ENCODE data around the gene FRMD4A.
"Not testable (repeated sequence)": the region's sequence is repeated elsewhere in the genome, so short reads cannot be mapped to it uniquely, and the experiment has no call there.

FRMD4A gene

DNA sequence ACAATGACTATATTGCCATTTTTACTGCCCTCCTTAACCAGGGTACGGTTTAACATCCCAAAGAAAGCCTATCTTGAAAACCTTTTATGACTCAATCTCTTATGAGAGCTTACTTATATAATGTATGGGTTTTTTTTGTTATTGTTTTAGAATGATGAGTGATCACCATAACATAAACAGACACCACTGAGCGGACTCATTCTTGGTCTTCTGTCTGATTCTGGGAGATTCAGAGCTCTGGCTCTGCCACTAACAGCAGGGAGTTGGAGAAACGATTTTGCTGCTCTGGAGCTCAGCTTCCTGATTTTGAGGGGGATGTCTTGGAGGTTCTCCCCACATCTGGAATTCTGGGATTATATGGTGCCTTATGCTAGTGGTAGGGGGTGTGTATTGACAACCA, 244.1 kb downstream of the FRMD4A start:
- FAIRE-seq: no peak

DNA sequence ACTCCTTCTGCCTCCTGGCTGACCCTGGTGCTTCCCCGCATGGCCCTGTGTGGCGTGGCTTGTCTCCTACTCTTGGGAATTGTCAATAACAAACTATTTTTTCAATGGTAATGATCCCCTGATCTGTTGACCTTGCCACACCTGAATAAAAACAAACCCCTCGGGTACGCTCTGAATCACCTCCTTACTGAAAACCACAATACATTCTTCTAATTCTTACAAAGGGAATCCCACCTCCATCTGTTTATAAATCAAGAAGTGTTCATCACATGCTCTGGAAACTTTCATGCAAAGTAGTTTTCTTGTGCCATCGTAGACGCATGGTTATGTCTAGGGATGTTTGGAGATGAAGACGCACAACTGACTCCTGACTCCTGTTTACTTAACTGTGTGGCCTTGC, 245.8 kb downstream of the FRMD4A start:
- no peak for FAIRE-seq

DNA sequence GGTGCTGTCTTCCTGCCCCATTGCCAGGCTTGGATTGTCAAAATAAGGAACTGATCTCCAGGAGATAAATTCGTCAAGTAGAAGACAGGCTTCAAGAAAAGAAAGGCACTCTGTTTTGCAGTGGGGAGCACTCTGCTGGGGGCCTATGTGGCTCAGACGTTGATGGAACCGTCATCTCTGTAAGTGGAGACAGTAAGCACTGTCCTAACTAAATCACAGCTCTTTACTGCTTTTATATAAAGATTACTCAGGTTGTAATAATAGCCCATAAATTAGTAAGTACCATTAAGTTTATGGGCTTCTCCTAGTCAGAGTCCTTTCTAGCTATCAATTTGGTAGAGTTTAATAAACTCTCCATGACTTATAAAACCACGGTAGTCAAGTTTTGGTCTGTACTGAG, 249.9 kb downstream of the FRMD4A start:
- FAIRE-seq: no peak

DNA sequence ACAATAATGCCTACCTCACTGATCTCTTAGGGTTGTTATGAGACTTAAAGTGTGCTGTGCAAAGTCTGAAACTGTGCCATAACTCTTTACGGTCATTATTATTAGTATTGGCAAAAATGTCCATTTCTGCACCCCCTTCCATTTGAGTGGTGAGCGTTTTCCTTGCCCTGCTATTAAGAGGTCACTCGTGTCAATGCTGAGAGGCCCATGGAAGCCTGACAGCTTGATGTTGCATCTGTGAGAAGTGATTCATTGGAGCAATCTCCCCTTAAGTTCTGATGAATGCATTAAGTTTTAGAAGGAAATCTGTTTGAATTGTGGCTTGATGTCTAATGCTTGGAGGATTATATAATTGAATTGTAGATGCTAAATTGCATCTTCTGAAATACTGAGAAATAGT, 253.3 kb downstream of the FRMD4A start:
- FAIRE-seq: no peak

DNA sequence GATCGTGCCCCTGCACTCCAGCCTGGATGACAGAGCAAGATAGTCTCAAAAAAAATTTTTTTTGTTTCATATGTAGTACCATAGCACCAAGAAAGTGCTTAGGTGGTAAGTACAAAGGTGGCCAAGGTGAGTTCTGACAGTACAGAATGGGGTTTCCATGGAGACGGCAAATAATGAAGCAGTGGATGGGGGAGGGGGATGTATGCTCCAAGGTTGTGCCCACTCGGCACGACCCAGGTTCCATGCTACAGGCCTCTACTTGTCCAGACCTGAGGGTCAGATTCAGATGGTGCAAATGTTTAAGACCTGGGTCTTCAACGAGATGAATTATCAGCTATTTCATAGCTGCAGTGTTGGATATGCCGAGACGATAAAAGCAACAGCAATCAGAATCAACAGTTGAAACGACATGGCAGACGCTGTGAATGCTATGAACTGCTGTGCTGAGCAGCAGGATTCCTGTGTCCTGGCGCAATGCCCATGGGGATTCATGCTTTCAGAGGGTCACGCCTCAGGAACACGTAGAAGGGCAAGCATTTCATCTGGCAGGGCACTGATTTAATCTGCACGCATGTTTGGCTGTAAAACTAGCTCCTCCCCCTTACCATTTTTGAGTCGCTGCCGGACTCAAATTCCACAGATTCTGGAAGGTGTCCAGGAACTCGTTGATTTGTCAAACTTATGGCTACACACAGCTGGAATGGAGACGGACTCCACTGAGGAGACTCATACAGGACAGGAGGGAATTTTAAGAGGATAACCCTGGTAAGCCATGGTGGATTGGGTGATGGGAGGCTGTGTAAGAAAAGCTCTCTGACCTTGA, 256.5 kb downstream of the FRMD4A start:
- FAIRE-seq: no peak

- FAIRE-seq: no peak
These were observed 258.2 kb downstream of the FRMD4A start for GRCh38 chr10:14072541-14072940.

- FAIRE-seq: no peak
These were observed 258.8 kb downstream of the FRMD4A start for GRCh38 chr10:14071956-14072355.

GRCh38 chr10:14068601-14069250, 262.0 kb downstream of the FRMD4A start:
- FAIRE-seq: no peak

DNA sequence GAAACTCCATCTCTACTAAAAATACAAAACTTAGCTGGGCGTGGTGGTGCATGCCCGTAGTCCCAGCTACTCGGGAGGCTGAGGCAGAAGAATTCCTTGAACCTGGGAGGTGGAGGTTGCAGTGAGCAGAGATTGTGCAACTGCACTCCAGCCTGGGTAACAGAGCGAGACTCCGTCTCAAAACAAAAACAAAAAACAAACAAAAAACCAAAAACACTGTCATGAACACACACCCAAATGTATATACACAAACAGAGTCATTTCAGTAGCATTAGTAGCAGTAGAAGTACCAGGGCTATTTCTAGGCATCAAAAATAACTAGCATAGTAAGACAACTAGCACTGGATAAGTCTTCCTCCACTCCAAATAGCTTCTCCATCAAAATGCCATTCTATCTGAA, 263.1 kb downstream of the FRMD4A start:
- FAIRE-seq: not testable (repeated sequence)

DNA sequence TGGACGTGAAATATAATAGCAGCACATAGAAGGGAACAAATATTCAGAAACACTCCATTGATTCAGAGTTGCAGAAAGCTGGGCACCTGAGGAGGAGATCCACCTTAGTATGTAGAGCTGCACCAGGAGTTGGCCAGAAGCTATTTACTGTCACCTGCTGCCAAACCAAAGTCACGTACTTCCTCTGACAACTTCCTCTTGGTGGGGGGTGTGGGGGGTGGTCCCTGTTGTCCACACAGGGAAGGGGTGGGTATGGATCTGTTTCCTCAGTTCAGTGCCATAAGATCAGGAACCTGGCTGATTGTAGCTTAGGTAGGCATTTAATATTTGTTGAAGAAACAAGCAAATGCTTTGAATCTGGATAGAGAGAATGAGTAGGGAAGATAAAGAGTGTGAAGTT, 264.6 kb downstream of the FRMD4A start:
- FAIRE-seq: no peak

DNA sequence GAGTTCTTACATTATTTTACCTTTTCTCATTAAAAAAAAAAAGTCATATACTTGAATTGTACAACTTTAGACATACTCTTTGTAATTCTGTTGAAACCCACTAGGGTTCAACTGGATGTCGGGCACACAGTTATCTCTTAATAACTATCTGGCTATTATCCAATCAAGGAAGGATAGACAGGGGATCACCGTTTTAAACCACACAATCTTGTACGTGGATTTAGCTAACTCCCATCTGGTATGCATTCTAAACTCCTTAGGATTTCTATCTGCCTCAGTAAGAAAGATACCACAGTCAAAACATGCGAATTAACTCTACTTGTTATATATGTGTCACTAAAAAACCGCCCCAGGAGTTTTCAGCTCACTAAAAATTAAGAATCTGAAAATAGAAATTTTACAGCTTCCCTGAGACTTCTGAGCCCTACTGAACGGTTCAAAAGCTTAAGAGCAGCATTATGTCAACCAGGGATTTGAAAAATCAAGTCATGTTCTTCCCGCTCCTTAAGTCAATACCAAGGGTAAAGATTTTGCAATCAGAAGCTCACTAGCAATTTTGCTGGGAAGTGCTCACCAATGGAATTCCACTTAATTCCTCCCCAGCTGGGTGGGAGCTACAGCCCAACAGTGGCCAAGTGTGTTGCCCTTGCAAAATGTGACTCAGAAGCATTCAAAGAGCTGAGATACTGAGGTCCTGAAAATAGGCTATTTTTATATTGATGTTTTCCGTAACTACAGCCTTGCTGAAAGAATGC, 267.0 kb downstream of the FRMD4A start:
- no peak for FAIRE-seq

DNA sequence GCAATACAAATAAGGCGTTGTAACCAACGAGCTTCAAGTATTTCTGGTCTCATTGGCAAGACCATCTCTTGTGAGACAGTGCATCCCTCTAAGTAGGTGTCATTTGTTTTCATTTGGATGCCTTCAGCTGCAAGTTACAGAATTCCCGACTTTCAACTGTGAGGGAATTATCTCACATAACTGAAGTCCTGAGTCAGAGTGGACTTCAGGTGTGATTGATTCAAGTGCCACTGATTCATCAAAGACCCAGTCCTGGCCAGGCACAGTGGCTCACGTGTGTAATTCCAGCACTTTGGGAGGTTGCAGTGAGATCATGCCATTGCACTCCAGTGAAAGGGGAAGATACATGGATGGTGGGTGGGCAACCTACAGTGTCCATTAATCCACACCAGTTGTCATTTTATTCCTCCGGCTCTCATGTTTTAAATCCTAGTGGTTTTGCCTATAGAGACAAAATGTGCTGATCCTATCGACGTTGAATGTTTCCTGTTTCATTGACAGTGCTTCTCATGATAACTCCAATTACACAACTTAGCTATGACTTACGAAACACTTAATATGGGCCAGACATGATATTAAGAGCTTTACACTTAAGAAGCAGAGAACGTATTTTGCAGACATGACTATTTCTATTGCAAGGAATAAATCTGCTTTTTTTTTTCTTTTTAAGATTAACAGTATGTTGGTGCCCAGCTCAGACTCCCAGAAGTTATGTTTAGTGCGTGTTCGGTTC, 268.0 kb downstream of the FRMD4A start:
- FAIRE-seq: no peak

GRCh38 chr10:14060320-14061070, 270.2 kb downstream of the FRMD4A start:
- FAIRE-seq: no peak

DNA sequence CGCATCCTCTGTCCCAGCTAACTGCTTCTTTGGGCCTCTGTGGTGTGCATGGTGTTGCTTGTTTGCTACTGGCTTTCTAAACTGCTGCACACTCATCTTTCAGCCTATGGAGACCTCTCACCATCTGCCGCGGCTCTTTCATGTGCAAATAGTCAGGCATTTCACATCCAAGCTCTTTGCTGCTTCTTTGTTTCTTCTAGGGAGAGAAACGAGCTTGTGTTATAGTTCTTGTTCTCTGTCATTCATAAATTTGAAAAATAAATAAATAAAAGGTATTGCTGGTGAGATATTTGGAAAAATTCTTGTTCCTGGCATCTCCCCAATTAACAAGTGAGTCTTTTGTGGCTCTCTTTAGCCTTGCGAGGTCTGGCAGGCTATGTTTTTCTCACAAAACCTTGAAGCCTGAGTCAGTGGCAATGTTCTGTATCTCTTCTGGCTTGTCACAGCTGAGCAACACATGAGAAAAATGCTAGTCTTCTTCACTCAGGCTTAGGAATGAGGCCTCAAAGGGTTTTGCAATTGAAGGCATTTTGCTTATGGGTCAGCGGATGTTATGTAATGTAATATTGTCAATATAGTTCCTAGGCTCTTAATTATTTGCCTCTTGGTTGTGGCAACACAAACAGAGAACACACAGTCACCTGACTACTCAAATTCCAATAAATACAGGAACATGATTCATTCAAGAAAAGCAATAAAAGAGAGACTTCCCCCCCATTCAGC, 274.0 kb downstream of the FRMD4A start:
- FAIRE-seq: no peak

GRCh38 chr10:14052931-14053330, 277.8 kb downstream of the FRMD4A start:
- no peak for FAIRE-seq

GRCh38 chr10:14050598-14050997, 280.1 kb downstream of the FRMD4A start:
- FAIRE-seq: no peak

DNA sequence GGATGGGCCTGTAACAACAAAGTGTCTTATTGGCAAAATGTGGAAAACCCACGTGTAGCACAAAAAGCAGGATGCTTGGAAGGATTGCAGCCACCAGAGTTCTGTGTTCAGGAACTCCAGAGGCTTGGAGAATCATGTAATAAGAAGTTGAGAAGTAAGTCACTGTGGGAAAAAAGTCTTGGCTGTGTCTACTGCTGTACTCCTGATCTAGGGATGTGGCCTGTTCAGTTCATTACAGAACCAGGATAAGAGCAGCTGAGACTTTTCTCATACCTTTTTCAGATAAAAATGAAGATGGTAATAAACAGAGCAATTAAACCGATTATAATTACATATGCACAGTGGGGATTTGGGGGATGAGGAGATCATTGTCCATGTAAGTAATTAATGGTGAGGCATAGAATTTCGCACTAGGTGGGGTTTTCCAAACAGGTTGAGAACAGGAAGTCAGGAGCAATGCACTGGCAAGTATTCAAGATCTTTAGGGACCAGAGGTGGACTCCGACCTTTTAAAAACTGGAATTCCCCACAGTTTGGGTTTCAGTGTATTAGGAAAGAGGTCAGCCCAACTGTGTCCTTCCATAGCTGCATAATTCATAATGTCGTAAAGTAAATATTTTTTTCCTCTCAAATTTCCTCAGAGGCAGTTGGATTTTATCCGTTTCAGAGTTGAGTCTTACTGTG, 281.7 kb downstream of the FRMD4A start:
- FAIRE-seq: no peak

DNA sequence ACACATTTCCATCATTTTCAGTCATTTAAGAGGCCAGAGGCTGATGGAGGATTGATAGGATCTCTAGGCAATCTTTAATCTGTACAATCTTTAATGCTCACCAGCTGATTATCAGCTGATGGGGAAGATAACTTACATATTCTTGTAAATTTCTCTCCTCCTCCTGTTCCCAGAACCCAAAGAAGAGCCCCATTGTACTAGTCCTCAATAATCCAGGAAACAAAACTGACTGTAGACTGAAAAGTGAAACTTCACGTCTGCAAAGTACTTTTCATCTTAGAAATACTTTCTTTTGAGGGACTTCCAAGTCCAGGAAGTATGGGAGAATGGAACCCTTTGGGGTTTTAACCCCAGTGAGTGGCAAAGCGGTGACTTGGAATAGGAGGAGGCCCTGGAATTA, 283.3 kb downstream of the FRMD4A start:
- FAIRE-seq: no peak

GRCh38 chr10:14042051-14042450, 288.7 kb downstream of the FRMD4A start:
- not testable (repeated sequence) for FAIRE-seq

- FAIRE-seq: no peak
These were observed 289.7 kb downstream of the FRMD4A start for GRCh38 chr10:14040787-14041631.
